Measurements from ENCODE around the gene CIPC. TPM values are rescaled to one million over a fixed set of nuclear protein-coding genes. Genes with fewer than 3 reads are reported as not detected.

CIPC gene
- total and polyA plus RNA-seq, 8 donors, result 6.0 to 81.1 (median 19.6) TPM

GRCh38 chr14:77067632-77068516 is 30.2 kb upstream of the CIPC start:
- 43 to 47% (median 45%) methylated on average over 10 to 11 of the region's 11 CpGs for WGBS, 5 donors

DNA sequence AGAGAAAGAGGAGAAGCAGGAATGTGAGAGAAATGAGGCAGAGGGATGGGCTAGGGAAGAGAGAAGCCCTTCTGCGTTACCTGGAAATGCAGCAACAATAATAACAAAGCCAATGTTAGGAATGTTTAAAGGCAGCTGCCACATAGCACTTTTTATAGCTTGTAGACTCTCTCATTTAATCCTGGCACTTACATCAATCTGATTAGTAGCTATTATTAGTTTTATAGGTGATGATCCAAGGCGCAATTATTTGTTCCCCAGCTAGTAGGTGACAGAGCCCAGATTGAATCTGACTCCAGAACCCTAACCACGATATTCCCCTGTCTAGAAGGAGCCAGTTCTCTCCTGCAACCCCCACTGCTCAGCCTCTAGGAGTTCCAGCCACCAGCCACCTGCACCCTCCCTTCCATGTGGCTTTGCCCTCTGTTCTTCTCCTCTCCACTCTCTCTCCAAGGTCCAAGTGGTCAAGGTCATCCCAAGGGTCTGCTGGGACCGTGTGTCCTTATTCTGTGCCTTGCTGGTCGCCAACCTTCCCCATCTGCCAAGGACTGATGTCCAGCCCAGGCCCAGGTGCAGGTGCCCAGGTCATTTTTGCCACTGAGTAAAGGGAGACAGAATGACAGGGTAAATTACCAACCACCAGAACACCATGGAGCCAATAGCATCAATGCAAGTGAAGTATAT is 29.4 kb upstream of the CIPC start:
- H3K36me3 ChIP-seq, result no peaks in the 10 kb centered on the region
- no peak overlapping the region for H3K27ac ChIP-seq
- no peaks in the 10 kb centered on the region for H3K27me3 ChIP-seq
- H3K4me3 ChIP-seq, result no peak overlapping the region
- H3K9me3 ChIP-seq, result no peaks in the 10 kb centered on the region
- intact Hi-C loops (cut with DNase I; ENCODE audit: low total_unique reads), result loop anchor here (5.0 kb wide), 2 partner anchors 156 to 196 kb away; no protein-coding TSS in a partner anchor
- WGBS, 5 donors, result 51 to 65% (median 57%) methylated on average over 5 of the region's 5 CpGs
- H3K4me1 ChIP-seq, result peaks cover 5 to 27% (median 19%) of the 10 kb centered on the region in 4 donors
- no peak for TF ChIP-seq POLR2AphosphoS5 (IDR thresholded peaks at IDR 0.05)
- no peak for TF ChIP-seq EP300 (IDR thresholded peaks at IDR 0.05)
- no peak for TF ChIP-seq CTCF (IDR thresholded peaks at IDR 0.05)
- no peak for TF ChIP-seq POLR2A (IDR thresholded peaks at IDR 0.05)
- DNase-seq, result no peak

More at GRCh38 chr14:77067632-77068516, 30.2 kb upstream of the CIPC start:
- Histone ChIP-seq H3K9me3 (no peaks in the 10 kb centered on the region), H3K4me1 (peaks cover 5 to 27% (median 19%) of the 10 kb centered on the region in 4 donors), H3K36me3 (no peaks in the 10 kb centered on the region), H3K27me3 (no peaks in the 10 kb centered on the region), H3K4me3 (no peak overlapping the region), H3K27ac (no peak overlapping the region)
- TF ChIP-seq POLR2A (IDR thresholded peaks at IDR 0.05) (no peak), CTCF (IDR thresholded peaks at IDR 0.05) (peak in 5 of 7 experiments; percentile 75 to 92 (median 83))
- intact Hi-C loops (cut with DNase I; ENCODE audit: low total_unique reads), result loop anchor here (5.0 kb wide), 2 partner anchors 156 to 196 kb away; no protein-coding TSS in a partner anchor
- DNase-seq, result peak; percentile 81 to 91

GRCh38 chr14:77069551-77069950 is 28.5 kb upstream of the CIPC start:
- H3K4me1 ChIP-seq, result peaks cover 5 to 27% (median 16%) of the 10 kb centered on the region in 4 donors
- no peaks in the 10 kb centered on the region for H3K9me3 ChIP-seq
- no peaks in the 10 kb centered on the region for H3K36me3 ChIP-seq
- WGBS, 5 donors, result 79 to 92% (median 87%) methylated on average over 7 of the region's 7 CpGs
- DNase-seq, result no peak
- no peaks in the 10 kb centered on the region for H3K27me3 ChIP-seq
- H3K27ac ChIP-seq, result peak overlapping the region in 1 of 5 donors; percentile 20
- TF ChIP-seq POLR2A (IDR thresholded peaks at IDR 0.05), result no peak
- TF ChIP-seq EP300 (IDR thresholded peaks at IDR 0.05), result no peak
- no peak for TF ChIP-seq CTCF (IDR thresholded peaks at IDR 0.05)
- no peak for TF ChIP-seq POLR2AphosphoS5 (IDR thresholded peaks at IDR 0.05)
- intact Hi-C loops (cut with DNase I; ENCODE audit: low total_unique reads), result loop anchor here (5.0 kb wide), 2 partner anchors 157 to 197 kb away; no protein-coding TSS in a partner anchor
- no peak overlapping the region for H3K4me3 ChIP-seq

DNA sequence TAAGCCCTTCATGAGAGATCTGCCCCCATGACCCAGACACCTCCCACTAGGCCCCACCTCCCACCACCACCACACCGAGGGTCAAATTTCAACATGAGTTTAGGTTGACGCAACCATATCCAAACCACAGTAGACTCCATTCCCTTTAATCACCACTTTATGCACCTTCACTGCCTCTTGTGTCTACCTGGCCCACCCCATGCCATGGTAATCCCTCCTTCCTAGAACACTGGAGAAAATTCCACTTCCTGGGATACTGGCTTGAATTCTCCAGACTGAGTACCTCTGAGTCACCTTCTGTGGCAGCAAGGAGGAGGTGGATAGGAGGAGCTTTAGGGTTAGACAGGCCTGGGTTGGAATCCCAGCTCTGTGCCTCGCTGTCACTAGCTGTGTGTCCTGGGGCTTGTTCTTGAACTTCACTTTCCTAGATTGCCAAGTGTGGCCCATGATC is 26.1 kb upstream of the CIPC start:
- Histone ChIP-seq H3K4me1 (peaks cover 5 to 27% (median 18%) of the 10 kb centered on the region in 4 donors), H3K36me3 (no peaks in the 10 kb centered on the region), H3K4me3 (no peak overlapping the region), H3K27me3 (no peaks in the 10 kb centered on the region), H3K9me3 (no peaks in the 10 kb centered on the region), H3K27ac (peak overlapping the region in 1 of 5 donors; percentile 10)
- DNase-seq, result no peak
- intact Hi-C loops (cut with DNase I; ENCODE audit: low total_unique reads), result no loop called here
- WGBS, 5 donors, result 81 to 96% (median 82%) methylated on average over 3 of the region's 3 CpGs
- TF ChIP-seq POLR2AphosphoS5 (IDR thresholded peaks at IDR 0.05), result no peak
- TF ChIP-seq CTCF (IDR thresholded peaks at IDR 0.05), result no peak
- TF ChIP-seq EP300 (IDR thresholded peaks at IDR 0.05), result no peak
- TF ChIP-seq POLR2A (IDR thresholded peaks at IDR 0.05), result no peak

All from stomach (tissue), 9 donors.